H9 (cell line): Measurements from ENCODE around the gene PROSER3. TPM values are rescaled to one million over a fixed set of nuclear protein-coding genes. Genes with fewer than 3 reads are reported as not detected.

Experiments
- DNase-seq: peaks from one replicate; pipeline ENCODE4 v3.0.0-alpha.2; 2017
- H2AFZ ChIP-seq: one replicate; pipeline ENCODE4 v1.6.1; 2013; ENCODE audit warnings: mild to moderate bottlenecking, low read length, control low read depth, moderate library complexity
- H2AK5ac ChIP-seq: 2 replicates; pipeline ENCODE4 v1.6.1; 2013; ENCODE audit warnings: low read length, control low read depth, mixed read lengths; ENCODE audit not compliant: insufficient read length
- H2BK120ac ChIP-seq: one replicate; pipeline ENCODE4 v1.6.1; 2013; ENCODE audit warnings: low read depth, mild to moderate bottlenecking, low read length, control low read depth, inconsistent platforms; ENCODE audit not compliant: poor library complexity, severe bottlenecking
- H2BK12ac ChIP-seq: 2 replicates; pipeline ENCODE4 v1.6.1; 2013; ENCODE audit warnings: low read length, control low read depth, mixed read lengths, low read depth; ENCODE audit not compliant: insufficient read length
- H2BK15ac ChIP-seq: 2 replicates; pipeline ENCODE4 v1.6.1; 2013; ENCODE audit warnings: low read depth, low read length, control low read depth
- H2BK20ac ChIP-seq: one replicate; pipeline ENCODE4 v1.6.1; 2013; ENCODE audit warnings: low read depth, mild to moderate bottlenecking, low read length, control low read depth, inconsistent platforms; ENCODE audit not compliant: poor library complexity, severe bottlenecking
- H2BK5ac ChIP-seq: 2 replicates; pipeline ENCODE4 v1.6.1; 2013; ENCODE audit warnings: low read length, control low read depth, mixed read lengths; ENCODE audit not compliant: insufficient read length
- H3K14ac ChIP-seq: 2 replicates; pipeline ENCODE4 v1.6.1; 2013; ENCODE audit warnings: low read length, control low read depth; ENCODE audit not compliant: insufficient read depth
- H3K18ac ChIP-seq: 2 replicates; pipeline ENCODE4 v1.6.1; 2013; ENCODE audit warnings: low read depth, mild to moderate bottlenecking, mixed read lengths, low read length, control low read depth; ENCODE audit not compliant: insufficient read length
- H3K23ac ChIP-seq: 2 replicates; pipeline ENCODE4 v1.6.1; 2013; ENCODE audit warnings: low read length, control low read depth, mixed read lengths, low read depth; ENCODE audit not compliant: insufficient read length
- H3K23me2 ChIP-seq: 2 replicates; pipeline ENCODE4 v1.6.1; 2013; ENCODE audit warnings: low read depth, mild to moderate bottlenecking, mixed read lengths, low read length, control low read depth; ENCODE audit not compliant: insufficient read length, poor library complexity, severe bottlenecking
- H3K27ac ChIP-seq: 2 replicates; pipeline ENCODE4 v1.5.1; 2013; ENCODE audit warnings: low read length, control low read depth, mixed read lengths, low read depth; ENCODE audit not compliant: insufficient read length
- H3K27me3 ChIP-seq: 2 replicates; pipeline ENCODE4 v1.6.1; 2013; ENCODE audit warnings: low read length, control low read depth, inconsistent platforms; ENCODE audit not compliant: insufficient read depth
- H3K4ac ChIP-seq: 2 replicates; pipeline ENCODE4 v1.6.1; 2013; ENCODE audit warnings: low read depth, mild to moderate bottlenecking, control low read depth, inconsistent platforms, low read length, moderate library complexity
- H3K4me1 ChIP-seq: 2 replicates; pipeline ENCODE4 v1.6.1; 2013; ENCODE audit warnings: low read length, control low read depth, inconsistent platforms; ENCODE audit not compliant: insufficient read depth
- H3K4me2 ChIP-seq: 2 replicates; pipeline ENCODE4 v1.6.1; 2013; ENCODE audit warnings: low read length, control low read depth, mixed read lengths; ENCODE audit not compliant: insufficient read length, insufficient read depth
- H3K56ac ChIP-seq: 2 replicates; pipeline ENCODE4 v1.6.1; 2013; ENCODE audit warnings: low read depth, mild to moderate bottlenecking, mixed read lengths, low read length, control low read depth; ENCODE audit not compliant: insufficient read length
- H3K79me1 ChIP-seq: 2 replicates; pipeline ENCODE4 v1.6.1; 2013; ENCODE audit warnings: low read depth, mild to moderate bottlenecking, moderate library complexity, low read length, control low read depth, inconsistent platforms; ENCODE audit not compliant: insufficient read depth, poor library complexity, severe bottlenecking
- H3K79me2 ChIP-seq: 2 replicates; pipeline ENCODE4 v1.6.1; 2013; ENCODE audit warnings: low read length, control low read depth, inconsistent platforms; ENCODE audit not compliant: insufficient read depth
- H3K9ac ChIP-seq: 2 replicates; pipeline ENCODE4 v1.6.1; 2013; ENCODE audit warnings: low read length, control low read depth, mixed read lengths; ENCODE audit not compliant: insufficient read length; ENCODE audit errors: extremely low read depth
- H3K9me3 ChIP-seq: one replicate; pipeline ENCODE4 v1.6.1; 2013; ENCODE audit warnings: low read depth, low read length, inconsistent platforms; ENCODE audit not compliant: control insufficient read depth
- H3T11ph ChIP-seq: one replicate; pipeline ENCODE4 v1.6.1; 2013; ENCODE audit warnings: mild to moderate bottlenecking, low read length, control low read depth, inconsistent platforms
- H4K20me1 ChIP-seq: one replicate; pipeline ENCODE4 v1.6.1; 2013; ENCODE audit not compliant: control insufficient read depth, insufficient read length, insufficient read depth
- H4K5ac ChIP-seq: 2 replicates; pipeline ENCODE4 v1.6.1; 2013; ENCODE audit warnings: low read depth, mild to moderate bottlenecking, mixed read lengths, low read length, control low read depth; ENCODE audit not compliant: insufficient read length
- H4K8ac ChIP-seq: replicated peaks from 2 replicates; pipeline ENCODE4 v1.6.1; 2013; ENCODE audit warnings: low read length, control low read depth, mixed read lengths, low read depth; ENCODE audit not compliant: insufficient read length
- H4K91ac ChIP-seq: 2 replicates; pipeline ENCODE4 v1.6.1; 2013; ENCODE audit warnings: low read depth, mild to moderate bottlenecking, moderate library complexity, mixed read lengths, low read length, control low read depth; ENCODE audit not compliant: insufficient read length
- H3K27ac Mint-ChIP-seq, 3 experiments: 2 replicates in 2 of 3; 3 replicates in 1 of 3; pipeline ENCODE4 v1.8.0; 2020 to 2021; ENCODE audit warnings: mixed read lengths in 3 of 3, mild to moderate bottlenecking in 1 of 3, moderate library complexity in 1 of 3
- H3K27me3 Mint-ChIP-seq: 2 replicates; pipeline ENCODE4 v1.8.0; 2021; ENCODE audit warnings: low read depth, mild to moderate bottlenecking, moderate library complexity, mixed read lengths
- H3K36me3 Mint-ChIP-seq, 3 experiments: 2 replicates in 2 of 3; 3 replicates in 1 of 3; pipeline ENCODE4 v1.8.0; 2020 to 2021; ENCODE audit warnings: low read depth in 3 of 3, mixed read lengths in 3 of 3; ENCODE audit not compliant: insufficient read depth in 1 of 3
- H3K4me1 Mint-ChIP-seq, 2 experiments: 2 replicates each; pipeline ENCODE4 v1.8.0; 2020; ENCODE audit warnings: mixed read lengths in 2 of 2
- H3K4me3 Mint-ChIP-seq, 2 experiments: 2 replicates in 1 of 2; 3 replicates in 1 of 2; pipeline ENCODE4 v1.8.0; 2020 to 2021; ENCODE audit warnings: mild to moderate bottlenecking in 2 of 2, mixed read lengths in 2 of 2, moderate library complexity in 1 of 2
- H3K9me3 Mint-ChIP-seq, 2 experiments: 2 replicates in 1 of 2; 3 replicates in 1 of 2; pipeline ENCODE4 v1.8.0; 2020; ENCODE audit warnings: mild to moderate bottlenecking in 2 of 2, mixed read lengths in 2 of 2, moderate library complexity in 1 of 2
- CTCF ChIP-seq: fragments of 200-600 bp; sonication (generic); conservative IDR thresholded peaks from 3 replicates; pipeline ENCODE4 v1.8.0; 2021; ENCODE audit warnings: antibody characterized with exemption, mild to moderate bottlenecking
- WGBS: extraction: QIAGEN DNeasy Blood & Tissue Kit; methylation state at CpG from one replicate; pipeline ENCODE4 v1.1.7; 2013; ENCODE audit warnings: missing lambda C conversion rate, low lambda C conversion rate, mixed read lengths; ENCODE audit not compliant: insufficient read length; ENCODE audit errors: extremely low coverage; 5-methylcytosine and 5-hydroxymethylcytosine counted together
- total RNA-seq: library from RNA; stranded (reverse); gene quantifications from 2 replicates; pipeline ENCODE4 v1.2.1, GENCODE V29; 2021

The PROSER3 gene
- total RNA-seq, 1 experiment from 2014 or later: 29.1 TPM

GRCh38 chr19:35796645-35797542, 38.9 kb downstream of the PROSER3 start:
- H3K4me2 ChIP-seq: peak overlapping the region; percentile 51
- peaks cover 8 to 16% of the 10 kb centered on the region in 2 experiments for H3K4me1 Mint-ChIP-seq

More at GRCh38 chr19:35796645-35797542, 38.9 kb downstream of the PROSER3 start:
- Histone ChIP-seq H2BK15ac (no peak overlapping the region), H4K5ac (no peak overlapping the region), H3K4ac (no peak overlapping the region), H2BK5ac (no peak overlapping the region), H3T11ph (no peak overlapping the region), H3K27ac (no peak overlapping the region), H4K91ac (no peak overlapping the region), H3K14ac (no peak overlapping the region), H3K9me3 (no peaks in the 10 kb centered on the region), H3K9ac (no peak overlapping the region), H2BK12ac (no peak overlapping the region), H3K56ac (no peak overlapping the region), H3K18ac (no peak overlapping the region), H2BK20ac (no peak overlapping the region), H2AK5ac (no peak overlapping the region), H3K4me1 (0 out of 2 replicates have a peak, but pooled peaks cover 2% of the 10 kb centered on the region), H3K79me1 (no peaks in the 10 kb centered on the region), H3K79me2 (no peaks in the 10 kb centered on the region), H3K23ac (no peak overlapping the region), H4K8ac (no peak overlapping the region), H2BK120ac (no peak overlapping the region), H3K27me3 (peaks cover 3% of the 10 kb centered on the region; the same call in 1 of the 2 replicates), H2AFZ (no peak overlapping the region), H4K20me1 (no peaks in the 10 kb centered on the region), H3K23me2 (peaks cover 5% of the 10 kb centered on the region)
- Mint-ChIP-seq H3K9me3 (no peaks in the 10 kb centered on the region; a peak in 2 of 5 replicates), H3K27me3 (peaks cover 48% of the 10 kb centered on the region), H3K36me3 (no peaks in the 10 kb centered on the region), H3K4me3 (peak overlapping the region; percentile 46 to 79), H3K27ac (peak overlapping the region in 1 of 3 experiments; percentile 31; a peak in 1 of 7 replicates)
- no peak for DNase-seq
- no peak for TF ChIP-seq CTCF
- no CpG with 5 or more reads among the region's 39 CpGs for WGBS
